ENCODE data around the gene GET4.
"Not testable (repeated sequence)": the region's sequence is repeated elsewhere in the genome, so short reads cannot be mapped to it uniquely, and the experiment has no call there.

GET4 gene

DNA sequence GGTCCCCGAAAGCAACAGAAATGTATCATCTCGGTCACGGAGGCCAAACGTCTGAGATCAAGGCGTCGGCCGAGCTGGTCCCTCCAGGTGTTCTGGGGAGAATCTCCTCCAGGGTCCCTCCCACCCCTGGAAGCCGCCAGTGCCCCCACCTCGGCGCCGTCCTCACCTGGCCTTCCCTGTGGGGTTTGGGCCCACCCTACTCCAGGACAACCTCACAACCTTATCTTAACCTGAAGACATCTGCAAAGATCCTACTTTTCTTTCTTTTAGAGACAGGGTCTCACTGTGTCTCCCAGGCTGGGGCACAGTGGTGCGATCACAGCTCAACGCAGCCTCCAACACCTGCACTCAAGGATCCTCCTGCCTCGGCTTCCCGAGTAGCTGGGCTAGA, 44.7 kb downstream of the GET4 start:
- H3K4me3 ChIP-seq (ENCODE audit: control insufficient read depth, low read depth, low read length): no peak overlapping the region
- no peak for DNase-seq (ENCODE audit: low read depth)
- TF ChIP-seq, protein P1, sequence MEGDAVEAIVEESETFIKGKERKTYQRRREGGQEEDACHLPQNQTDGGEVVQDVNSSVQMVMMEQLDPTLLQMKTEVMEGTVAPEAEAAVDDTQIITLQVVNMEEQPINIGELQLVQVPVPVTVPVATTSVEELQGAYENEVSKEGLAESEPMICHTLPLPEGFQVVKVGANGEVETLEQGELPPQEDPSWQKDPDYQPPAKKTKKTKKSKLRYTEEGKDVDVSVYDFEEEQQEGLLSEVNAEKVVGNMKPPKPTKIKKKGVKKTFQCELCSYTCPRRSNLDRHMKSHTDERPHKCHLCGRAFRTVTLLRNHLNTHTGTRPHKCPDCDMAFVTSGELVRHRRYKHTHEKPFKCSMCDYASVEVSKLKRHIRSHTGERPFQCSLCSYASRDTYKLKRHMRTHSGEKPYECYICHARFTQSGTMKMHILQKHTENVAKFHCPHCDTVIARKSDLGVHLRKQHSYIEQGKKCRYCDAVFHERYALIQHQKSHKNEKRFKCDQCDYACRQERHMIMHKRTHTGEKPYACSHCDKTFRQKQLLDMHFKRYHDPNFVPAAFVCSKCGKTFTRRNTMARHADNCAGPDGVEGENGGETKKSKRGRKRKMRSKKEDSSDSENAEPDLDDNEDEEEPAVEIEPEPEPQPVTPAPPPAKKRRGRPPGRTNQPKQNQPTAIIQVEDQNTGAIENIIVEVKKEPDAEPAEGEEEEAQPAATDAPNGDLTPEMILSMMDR (IDR thresholded peaks at IDR 0.05; ENCODE audit: control insufficient read depth, insufficient read depth, low read depth, low read length, missing control alignments): no peak

DNA sequence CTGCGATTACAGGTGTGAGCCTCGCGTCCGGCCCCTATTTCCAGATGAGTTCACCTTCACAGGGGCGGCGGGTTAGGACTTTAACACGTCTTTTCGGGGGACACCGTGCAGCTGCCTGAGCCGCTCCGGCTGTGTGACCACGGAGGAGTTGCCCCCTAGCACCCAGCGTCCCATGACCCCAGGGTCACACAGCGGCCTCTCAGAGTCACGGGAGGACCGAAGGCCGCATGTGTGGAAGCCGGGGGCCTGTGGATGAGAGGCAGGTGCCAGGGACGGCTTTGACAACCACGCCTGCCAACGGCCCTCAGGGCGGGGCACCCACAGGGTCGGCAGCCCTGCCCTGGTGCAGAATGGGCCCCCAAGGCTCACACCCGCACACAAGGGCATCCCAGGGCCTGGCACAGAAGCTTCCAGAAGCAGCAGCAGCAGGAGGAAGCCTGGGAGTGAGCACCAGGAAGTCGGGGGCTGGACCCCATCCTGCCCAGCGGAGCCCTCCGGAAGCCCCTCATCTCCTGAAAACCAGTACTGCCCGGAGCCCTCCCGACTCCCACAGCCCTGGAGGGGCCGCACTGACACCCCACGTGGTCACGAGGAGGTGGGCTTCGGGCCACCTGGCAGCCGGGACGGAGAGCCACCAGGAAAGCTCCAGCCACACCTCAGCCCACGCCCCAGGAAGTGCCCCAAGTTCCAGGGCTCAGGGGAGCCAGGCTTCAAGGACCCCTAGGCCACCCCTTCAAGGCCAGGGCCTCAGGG, 45.4 kb downstream of the GET4 start:
- no peak overlapping the region for H3K4me3 ChIP-seq (ENCODE audit: control insufficient read depth, low read depth, low read length)
- no peak for DNase-seq (ENCODE audit: low read depth)
- TF ChIP-seq, protein P1 (IDR thresholded peaks at IDR 0.05; ENCODE audit: control insufficient read depth, insufficient read depth, low read depth, low read length, missing control alignments): no peak

DNA sequence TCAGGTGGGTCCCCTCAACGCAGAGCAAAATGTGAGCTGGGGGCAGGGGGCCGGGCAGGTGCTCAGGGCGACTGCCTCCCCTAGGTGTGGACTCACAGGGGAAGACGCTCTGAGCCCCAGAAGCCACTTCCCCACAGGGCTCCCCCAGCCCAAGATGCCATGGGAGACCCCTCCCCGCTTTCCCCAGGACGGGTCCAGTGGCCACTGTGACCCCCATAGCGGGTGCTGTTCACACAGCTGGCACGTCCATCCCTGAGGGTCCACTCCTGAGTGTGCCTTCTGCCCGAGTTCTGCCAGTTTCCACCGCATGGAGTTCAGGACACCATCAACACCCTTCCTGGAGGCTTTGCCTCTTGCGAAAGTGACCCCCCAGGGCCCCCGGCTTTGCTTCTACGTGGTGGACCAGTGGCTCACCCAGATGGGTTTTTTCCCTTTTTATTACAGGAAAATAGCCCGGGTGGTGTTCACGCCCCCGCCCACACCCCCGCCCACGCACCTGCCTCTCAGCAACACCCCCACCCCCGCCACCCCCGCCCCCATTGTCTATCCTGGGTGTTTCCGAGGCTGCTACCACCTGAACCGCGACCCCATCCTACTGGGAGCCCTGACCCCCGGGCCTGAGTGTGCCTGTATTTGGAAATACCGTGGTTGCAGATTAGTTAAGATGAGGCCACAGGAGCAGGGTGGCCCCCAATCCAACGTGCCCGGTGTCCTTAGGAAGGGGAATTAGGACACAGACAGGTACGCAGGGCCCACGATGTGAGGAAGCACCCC, 46.2 kb downstream of the GET4 start:
- H3K4me3 ChIP-seq (ENCODE audit: control insufficient read depth, low read depth, low read length): no peak overlapping the region
- TF ChIP-seq, protein P1 (IDR thresholded peaks at IDR 0.05; ENCODE audit: control insufficient read depth, insufficient read depth, low read depth, low read length, missing control alignments): no peak
- DNase-seq (ENCODE audit: low read depth): no peak

DNA sequence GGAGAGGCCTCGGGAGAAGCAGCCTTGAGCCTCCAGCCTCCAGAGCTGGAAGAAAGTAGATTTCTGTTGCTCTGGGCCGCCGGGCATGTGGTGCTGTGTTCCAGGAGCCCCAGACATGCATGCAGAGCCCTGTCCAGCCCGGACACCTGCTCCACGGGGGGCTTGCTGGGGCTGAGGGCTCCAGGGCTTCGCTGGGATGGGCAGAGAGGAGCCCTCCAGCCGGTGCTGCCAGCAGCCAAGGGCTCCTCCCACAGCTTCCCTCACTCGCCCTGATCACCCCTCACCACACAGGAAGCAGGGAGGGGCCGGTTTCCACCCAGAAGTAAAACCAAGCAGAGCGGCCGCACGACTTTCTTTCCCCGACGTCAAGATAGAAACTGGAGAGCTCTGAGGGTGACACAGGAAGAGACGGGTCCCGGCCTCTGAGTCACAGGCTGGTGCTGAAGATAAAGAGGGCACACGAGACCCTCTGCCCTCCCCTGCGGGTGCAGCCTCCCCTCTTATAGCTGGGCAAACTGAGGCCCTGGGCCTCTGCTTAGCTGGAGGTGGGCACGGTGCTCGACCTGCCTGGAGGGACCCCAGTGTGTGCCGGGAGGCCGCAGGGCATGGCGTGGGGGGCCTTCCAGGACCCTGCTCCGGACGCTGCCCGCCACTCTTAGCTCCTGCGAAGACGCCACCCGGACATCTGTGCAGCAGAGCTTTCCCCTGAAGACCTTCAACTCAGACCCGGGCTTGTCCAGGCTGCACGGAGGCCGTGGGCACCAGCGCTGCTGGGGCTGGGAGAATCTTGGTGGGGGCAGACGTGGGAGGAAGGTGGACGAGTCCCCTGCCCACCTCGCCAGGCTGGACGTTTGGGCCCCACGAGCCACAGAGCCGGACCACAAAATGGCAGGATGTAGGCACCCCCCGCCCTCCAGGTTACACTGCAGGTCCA, 47.0 kb downstream of the GET4 start:
- TF ChIP-seq, protein P1 (IDR thresholded peaks at IDR 0.05; ENCODE audit: control insufficient read depth, insufficient read depth, low read depth, low read length, missing control alignments): no peak
- no peak overlapping the region for H3K4me3 ChIP-seq (ENCODE audit: control insufficient read depth, low read depth, low read length)
- no peak for DNase-seq (ENCODE audit: low read depth)

DNA sequence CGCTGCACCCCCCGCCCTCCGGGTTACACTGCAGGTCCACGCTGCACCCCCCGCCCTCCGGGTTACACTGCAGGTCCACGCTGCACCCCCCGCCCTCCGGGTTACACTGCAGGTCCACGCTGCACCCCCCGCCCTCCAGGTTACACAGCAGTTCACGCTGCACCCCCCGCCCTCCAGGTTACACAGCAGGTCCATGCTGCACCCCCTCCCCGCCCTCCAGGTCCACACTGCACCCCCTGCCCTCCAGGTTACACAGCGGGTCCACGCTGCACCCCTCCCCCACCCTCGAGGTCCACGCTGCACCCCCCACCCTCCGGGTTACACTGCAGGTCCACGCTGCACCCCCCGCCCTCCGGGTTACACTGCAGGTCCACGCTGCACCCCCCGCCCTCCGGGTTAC, 47.7 kb downstream of the GET4 start:
- not testable (repeated sequence) for DNase-seq (ENCODE audit: low read depth); H3K4me3 ChIP-seq (ENCODE audit: control insufficient read depth, low read depth, low read length)

DNA sequence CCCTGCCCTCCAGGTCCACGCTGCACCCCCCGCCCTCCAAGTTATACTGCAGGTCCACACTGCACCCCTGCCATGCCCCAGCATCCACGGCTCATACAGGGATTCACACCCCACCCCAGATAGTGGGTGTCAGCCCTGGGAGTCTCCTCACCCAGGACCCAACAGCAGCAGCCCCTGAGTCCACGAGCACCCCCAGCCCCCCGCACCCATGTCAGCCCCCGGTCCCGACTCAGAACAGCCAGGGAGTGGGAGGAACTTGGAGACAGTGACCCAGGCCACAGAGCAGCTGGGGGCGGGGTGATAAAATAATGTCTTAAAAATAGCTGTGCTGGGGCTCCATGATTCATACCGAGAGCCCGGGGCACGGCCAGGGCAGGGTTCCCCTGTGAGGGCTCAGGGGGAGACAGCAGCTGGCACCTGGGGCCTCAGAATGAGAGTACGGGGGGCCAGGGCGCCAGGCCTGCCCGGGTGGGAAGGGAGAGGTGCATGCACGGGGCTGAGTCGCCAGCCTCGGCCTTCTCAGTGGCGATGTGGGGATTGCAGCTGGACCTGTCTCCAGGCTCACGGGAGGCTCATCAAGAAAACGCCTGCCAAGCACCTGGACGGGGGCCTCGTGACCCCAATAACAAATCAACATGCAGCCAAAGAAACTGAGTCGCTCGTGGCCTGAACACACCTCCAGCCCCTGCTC, 48.3 kb downstream of the GET4 start:
- TF ChIP-seq, protein P1 (IDR thresholded peaks at IDR 0.05; ENCODE audit: control insufficient read depth, insufficient read depth, low read depth, low read length, missing control alignments): no peak
- DNase-seq (ENCODE audit: low read depth): no peak
- no peak overlapping the region for H3K4me3 ChIP-seq (ENCODE audit: control insufficient read depth, low read depth, low read length)
